HG03442 (cell line): ENCODE results near the gene IQSEC1.

Experiments used
- ATAC-seq: cut with Tn5 transposase; IDR thresholded peaks from one replicate; pipeline ENCODE4 v1.9.1; 2021; ENCODE audit warnings: mild to moderate bottlenecking, moderate library complexity; ENCODE audit not compliant: unreplicated experiment

The IQSEC1 gene

DNA sequence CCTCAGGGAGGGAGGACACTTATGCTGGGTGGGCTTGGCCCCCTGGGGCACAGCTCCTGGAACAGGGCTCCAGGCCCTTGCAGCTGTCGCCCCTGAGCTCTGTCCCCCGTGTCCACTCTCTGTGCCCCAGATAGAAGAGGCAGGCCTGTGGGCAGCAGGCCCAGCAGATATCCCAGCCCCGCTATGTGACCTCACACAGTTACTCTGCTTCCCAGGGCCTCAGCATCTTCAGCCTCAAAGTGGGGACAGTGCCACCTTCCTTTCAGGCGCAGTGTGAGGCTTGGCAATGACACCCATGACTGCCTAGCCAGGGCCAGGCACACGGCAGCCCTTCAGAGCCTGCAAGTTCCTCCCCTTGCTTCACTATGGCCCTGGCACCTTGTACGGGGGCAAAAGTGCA is 98.4 kb downstream of the IQSEC1 start:
- no peak for ATAC-seq

DNA sequence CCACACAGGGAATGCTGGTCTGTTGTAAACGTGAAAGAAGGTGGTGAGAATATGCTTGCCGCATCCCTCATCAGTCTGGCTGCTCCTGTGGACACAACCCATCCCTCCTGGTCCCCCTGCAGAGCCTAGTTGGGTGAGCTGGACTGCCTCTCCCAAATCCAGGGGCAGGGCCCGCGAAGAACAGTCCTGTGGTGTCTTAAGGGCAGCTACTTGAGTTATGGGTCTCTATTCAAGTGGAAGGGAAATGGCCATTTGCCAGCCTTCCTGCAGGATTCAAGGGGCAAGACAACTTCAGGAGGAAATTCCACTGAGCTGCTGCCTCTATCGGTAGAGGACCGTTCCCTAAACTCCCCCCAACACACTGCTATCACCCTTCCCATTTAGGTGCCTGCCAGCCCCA is 98.9 kb downstream of the IQSEC1 start:
- no peak for ATAC-seq

DNA sequence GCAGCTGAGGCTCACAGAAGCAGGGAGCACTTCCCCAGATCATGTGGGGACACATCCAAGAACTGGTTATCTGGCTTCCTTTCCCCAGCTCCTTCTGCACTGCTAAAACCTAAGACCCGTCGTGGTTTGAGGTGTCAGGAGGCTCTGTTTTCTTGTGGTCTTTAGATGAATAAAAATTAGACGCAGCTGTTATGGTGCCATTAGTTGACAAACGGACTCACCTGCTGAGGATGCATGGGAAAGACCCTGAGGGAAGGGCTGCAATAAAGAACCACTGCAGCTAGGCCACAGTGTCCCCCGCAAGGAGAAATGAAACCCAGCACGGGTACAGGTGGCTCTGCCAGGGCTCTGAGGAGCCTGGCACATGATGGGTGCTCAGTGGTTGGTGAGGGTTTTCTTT is 99.4 kb downstream of the IQSEC1 start:
- ATAC-seq, result peak; percentile 54

- ATAC-seq, result no peak
Measured at GRCh38 chr3:12972781-12973702, 100.2 kb downstream of the IQSEC1 start.

- no peak for ATAC-seq
Measured at GRCh38 chr3:12972043-12972442, 101.2 kb downstream of the IQSEC1 start.

- no peak for ATAC-seq
Measured at GRCh38 chr3:12970684-12971083, 102.5 kb downstream of the IQSEC1 start.

DNA sequence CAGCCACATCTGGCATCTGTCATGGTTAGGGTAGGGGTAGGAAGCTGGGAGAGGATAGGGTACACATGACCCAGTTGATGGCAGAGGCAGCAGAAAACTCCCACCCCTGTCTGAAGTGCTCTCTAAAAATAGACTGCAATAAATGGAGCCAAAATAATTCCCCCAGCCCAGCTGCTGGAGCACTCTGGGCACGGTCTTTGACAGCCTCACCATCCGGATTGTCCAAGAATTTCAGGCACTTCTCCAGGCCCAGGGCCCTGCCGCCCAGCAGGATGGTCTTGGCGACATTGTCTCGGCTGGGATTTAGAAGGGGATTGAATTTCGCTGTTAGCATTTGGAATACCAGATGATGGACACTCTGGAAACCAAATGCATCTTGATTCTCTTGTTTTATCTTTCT is 103.7 kb downstream of the IQSEC1 start:
- no peak for ATAC-seq

DNA sequence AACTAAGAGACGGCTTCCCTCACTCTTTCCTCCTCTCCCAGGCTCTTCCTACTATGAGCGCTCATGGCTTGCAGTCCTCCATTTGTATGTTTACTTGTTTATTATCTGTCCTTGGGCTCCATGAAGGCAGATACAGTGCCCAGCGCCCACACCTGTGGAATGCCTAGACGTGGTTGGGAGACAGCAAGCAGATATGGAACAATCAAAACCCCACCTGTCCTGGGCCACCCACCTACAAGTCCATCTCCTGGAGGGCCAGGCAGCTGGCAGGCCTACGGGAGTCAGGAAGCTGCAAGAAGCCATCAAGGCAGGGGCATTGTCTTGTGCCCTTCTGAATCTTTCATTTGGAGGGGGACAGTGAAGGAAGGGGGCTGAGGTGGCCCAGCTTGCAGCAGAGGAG is 104.7 kb downstream of the IQSEC1 start:
- no peak for ATAC-seq

DNA sequence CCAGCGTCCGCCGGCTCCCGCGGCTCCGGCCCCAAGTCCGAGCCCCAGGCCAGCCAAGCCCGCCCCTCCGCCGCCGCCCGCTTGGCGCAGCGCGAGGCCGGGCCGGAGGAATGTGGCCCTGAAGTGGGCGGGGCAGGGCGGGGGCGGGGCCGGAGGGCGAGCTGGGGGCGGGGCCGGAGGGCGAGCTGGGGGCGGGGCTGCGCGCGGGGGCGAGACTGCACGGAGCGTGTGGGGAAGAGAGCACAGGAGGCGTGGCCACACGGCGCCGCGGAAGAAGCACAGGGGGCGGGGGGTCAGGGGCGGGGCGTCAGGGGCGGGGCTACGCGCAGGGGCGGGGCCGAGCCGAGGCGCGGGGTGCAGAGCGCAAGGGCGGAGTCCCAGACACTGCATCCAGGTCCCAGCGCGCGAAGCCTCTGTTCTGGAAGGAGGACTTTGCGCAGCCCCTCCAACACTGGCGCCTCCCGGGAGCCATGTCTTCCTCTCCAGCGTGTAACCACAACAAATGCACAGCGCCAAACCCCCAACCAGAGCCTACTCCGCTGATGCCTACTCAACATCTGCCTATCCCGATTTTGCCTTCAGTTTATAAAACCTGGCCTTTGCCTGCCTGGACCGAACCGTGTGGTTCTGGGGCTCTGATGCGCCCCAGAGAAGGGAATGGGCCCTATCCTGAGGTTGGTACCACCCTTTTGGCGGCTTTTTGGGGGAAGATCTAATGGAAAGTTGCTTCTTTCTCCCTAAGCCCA is 105.5 kb downstream of the IQSEC1 start:
- ATAC-seq, result peak; percentile 74

DNA sequence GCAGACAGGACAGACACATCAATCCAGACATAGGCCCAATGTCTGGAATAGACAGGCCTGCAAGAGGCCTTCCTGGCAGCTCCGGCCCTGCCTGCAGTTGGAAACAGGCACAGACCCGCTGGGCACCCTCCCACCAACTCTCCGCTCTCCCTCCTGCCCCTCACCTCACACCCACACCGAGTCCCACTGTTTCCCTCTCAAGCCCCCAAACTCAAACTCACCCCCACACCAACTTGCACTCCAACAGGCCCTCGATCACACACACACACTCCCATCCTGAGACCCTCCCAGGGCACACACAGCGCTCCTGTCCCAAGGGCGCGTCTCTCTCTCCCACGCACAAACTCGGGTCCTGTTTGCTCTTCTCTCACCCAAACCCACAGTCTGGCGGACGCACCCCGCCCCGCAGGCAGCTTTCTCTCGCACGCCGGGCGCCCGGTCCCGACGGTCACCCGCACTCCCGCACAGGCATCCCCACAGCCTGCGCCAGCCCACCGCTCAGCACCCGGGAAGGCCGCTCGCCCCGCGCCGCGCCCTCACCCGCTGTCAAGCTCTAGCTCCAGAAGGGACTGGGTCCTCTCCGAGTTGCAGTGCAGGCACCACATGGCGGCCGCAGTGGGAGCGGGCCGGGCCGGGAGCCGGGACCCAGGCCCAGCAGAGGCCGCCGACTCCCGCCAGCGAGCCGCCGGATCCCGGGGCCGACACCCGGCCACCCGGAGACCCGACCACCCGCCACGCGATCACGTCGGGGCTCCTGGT is 106.2 kb downstream of the IQSEC1 start:
- ATAC-seq, result peak; percentile 5

DNA sequence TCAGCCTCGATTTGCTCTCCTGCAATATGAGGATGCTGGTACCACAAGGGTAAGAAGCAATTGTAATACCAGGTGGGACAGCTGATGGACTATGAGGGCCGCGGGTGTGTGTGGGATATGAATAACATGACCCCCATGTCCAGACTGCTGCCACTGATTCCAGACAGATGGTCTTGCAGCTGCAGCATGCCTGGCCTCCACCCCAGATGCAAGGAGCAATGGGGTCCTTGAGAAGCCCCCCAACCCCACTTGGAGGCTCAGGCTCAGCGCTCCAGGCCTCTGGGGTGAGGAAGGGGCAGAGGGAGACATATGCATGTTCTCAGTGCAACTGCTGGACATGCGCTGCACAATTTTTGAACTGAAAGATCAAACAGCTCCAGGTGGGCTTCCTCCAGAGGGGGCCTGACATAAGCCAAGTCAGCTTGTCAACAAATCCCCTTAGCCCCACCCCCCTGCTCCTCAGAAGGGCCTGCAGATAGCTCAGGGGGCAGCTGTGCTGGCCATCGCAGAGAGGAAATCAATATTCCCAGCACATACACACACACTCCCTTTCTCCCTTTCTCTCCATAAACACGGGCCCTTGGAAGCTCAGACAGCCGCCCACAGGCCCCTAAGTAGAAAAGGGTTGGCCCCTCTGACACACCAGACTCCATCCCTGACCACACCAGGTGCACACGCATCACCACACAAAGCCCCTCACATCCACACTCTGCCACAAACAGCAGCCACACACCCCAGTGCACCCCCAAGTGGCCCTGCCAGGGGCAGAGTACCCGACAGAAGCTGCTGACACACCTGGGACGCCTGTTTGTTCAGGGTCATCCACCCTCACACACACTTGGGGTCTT is 107.0 kb downstream of the IQSEC1 start:
- ATAC-seq, result no peak

DNA sequence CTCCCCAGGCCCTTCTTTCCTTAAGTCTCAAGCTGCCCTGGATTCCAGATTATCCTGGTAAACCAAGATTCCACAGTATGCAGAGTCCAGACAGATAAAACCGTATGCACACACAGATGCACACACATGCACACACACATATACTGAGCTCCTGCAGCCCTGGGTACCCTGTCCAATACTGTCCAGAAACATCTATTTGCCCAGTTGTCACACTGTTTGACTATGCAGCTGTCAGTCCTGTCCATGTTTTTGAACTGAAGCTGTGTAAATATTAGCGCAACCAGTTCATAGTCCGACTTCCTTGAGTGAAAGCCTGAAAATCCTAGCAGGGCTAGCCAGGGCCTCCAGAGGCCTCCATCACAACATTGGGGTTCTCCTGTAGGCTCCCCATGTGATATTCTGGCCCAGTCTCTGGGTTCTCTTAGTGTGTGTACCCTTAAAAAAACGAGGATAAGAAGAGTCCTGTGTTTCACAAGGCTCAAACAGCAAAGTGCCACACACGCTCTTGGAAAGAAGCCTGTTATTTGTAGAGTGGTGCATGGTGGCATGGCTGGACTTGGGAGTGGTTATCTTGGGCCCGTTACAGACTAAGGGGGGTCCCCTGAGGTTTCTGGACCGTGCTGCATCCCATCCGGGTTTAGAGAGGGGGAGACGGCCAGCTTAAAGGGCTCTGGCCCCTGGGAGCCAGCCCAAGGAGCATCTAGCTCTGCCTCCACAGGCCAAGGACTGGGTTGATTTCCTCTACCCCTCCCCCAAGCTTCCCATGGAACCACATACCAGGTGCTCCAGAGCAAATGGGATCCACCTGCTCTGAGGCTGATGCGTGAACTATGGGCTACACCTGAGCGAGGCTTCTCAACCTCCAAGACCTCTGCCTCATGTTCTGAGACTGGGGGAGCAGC is 108.3 kb downstream of the IQSEC1 start:
- no peak for ATAC-seq

DNA sequence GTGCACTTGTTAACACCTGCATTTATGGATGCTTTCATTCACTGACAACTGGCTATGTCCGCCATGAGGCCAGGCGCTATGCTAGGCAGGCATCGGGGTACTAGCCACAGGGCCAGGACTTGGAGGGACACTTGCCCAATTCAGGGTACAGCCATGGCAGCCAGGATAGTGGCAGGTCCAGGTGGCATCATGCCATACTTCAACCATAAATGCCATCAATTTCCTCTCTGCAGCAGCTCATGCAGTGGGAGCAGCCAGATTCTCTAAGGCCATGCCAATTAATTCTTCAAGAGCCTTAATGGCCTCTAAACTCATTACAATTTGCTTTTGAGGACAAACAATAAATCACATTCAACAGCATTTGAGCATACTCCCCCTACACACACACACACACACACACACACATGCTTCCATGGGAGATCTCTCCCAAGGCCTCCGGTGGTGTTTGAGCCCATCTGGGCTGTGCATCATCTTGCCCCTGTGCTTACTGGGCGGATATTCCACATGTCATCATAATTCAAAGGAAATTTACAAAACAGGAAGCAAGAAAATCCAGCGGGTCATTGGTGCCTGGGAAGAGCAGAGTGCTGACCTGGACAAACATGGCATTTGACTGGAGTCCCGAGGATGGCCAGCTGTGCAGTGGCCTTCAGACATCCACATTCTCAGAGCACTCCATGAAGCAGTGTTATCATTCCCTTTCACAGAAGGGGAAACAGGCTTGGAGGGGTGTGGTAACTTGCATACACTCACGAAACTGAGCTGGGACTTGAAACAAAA is 109.1 kb downstream of the IQSEC1 start:
- ATAC-seq, result no peak

DNA sequence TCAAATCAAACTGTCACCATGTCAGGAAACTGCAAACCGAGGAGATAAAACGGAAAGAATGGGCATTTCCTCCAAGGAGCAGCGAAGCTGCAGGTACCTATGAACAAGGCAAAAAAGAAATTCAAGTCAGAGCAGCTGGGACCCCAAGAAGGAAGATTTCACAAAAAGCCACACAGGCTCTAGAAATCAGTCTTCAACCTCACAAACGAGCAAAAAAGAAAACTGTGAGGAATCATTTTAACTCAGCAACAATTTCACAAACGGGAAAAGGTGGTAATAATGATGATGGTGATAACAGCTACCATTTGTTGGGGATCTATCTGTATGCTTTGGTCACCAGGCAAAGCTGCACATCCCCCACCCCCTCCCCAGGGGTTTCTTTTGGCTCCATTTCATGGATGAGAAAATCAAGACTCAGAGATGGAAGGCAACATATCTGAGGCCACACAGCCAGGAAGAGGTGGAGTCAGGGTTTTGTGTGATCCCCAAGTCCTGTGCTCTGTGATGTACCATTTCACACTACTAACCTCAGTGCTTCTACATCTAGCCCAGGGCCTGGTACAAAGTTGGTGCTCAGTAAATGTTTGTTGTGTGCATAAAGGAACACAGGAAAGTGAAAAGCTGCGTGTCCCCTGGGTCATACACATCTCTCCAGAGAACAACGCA is 109.9 kb downstream of the IQSEC1 start:
- ATAC-seq, result no peak

- ATAC-seq, result no peak
Measured at GRCh38 chr3:12962292-12962691, 110.9 kb downstream of the IQSEC1 start.

GRCh38 chr3:12961697-12962036 is 111.6 kb downstream of the IQSEC1 start:
- no peak for ATAC-seq

GRCh38 chr3:12961007-12961696 is 112.1 kb downstream of the IQSEC1 start:
- ATAC-seq, result no peak

GRCh38 chr3:12960497-12960896 is 112.7 kb downstream of the IQSEC1 start:
- ATAC-seq, result no peak
